ENCODE results near the gene DHX16.
A peak's percentile ranks its signal among the peaks of the same experiment; 100 is the strongest.

GRCh38 chr6:30690403-30691207 is 17.8 kb upstream of the DHX16 start, which contains the start of gene NRM:
- peak; percentile 73 for TF ChIP-seq POLR2AphosphoS5 (IDR thresholded peaks at IDR 0.05)
- TF ChIP-seq, protein P1, sequence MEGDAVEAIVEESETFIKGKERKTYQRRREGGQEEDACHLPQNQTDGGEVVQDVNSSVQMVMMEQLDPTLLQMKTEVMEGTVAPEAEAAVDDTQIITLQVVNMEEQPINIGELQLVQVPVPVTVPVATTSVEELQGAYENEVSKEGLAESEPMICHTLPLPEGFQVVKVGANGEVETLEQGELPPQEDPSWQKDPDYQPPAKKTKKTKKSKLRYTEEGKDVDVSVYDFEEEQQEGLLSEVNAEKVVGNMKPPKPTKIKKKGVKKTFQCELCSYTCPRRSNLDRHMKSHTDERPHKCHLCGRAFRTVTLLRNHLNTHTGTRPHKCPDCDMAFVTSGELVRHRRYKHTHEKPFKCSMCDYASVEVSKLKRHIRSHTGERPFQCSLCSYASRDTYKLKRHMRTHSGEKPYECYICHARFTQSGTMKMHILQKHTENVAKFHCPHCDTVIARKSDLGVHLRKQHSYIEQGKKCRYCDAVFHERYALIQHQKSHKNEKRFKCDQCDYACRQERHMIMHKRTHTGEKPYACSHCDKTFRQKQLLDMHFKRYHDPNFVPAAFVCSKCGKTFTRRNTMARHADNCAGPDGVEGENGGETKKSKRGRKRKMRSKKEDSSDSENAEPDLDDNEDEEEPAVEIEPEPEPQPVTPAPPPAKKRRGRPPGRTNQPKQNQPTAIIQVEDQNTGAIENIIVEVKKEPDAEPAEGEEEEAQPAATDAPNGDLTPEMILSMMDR (IDR thresholded peaks at IDR 0.05): peak in 1 of 4 experiments; percentile 18
- TF ChIP-seq EP300 (IDR thresholded peaks at IDR 0.05): no peak
- TF ChIP-seq POLR2A (IDR thresholded peaks at IDR 0.05): peak; percentile 27 to 28

Data from gastroesophageal sphincter (tissue), 3 donors.